ENCODE results near the gene UBN2.

Gene UBN2

DNA sequence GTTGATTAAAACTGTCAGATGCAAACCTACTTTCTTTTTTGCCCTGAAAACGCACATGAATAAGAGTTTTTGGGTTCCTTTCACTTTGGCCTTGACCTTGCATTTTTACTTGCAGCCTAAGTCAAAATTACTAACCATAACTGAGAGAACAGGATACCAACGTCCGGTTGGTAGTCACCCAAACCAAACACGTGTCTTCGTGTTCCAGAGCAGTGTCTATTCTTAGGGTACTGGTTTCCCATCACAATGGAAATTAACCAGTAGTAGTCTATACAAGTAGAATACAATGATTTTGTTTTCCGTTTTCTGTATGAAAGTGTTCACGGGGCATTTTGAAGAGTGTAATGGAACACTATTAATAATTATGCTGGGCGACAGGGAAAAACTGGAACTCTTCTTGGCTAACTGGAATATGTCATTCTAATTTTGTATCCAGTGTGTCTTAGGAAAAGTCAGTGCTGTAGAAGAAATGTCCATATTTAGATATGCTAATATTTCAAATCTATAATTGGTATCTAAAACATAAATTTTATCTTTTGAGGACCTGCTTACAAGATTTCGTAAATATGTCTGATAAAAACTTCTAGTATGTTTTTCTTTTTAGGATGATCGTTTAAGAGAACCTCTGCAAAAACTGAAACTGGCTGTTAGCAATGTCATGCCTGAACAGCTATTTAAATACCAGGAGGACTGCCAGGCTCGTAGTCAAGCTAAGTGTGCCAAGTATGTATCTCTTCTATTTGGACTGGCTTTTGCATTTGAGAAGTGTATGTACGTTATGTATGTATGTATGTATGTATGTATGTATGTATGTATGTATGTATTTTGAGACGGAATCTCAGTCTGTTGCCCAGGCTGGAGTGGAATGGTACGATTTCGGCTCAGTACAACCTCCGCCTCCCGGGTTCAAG lies 40.9 kb downstream of the UBN2 start:
- no peak for TF ChIP-seq CTCF (conservative IDR thresholded peaks at IDR 0.05; ENCODE audit: low read length)
- TF ChIP-seq EZH2phosphoT487 (IDR thresholded peaks at IDR 0.05; ENCODE audit: borderline replicate concordance), result no peak
- no peaks in the 10 kb centered on the region for H3K79me2 ChIP-seq (ENCODE audit: insufficient read depth, low read length)
- peaks cover 77% of the 10 kb centered on the region for H3K36me3 ChIP-seq (ENCODE audit: insufficient read depth, low read length)

GRCh38 chr7:139284252-139284896 lies 53.3 kb downstream of the UBN2 start:
- H3K9me3 ChIP-seq (ENCODE audit: insufficient read depth, low read depth, low read length), result no peaks in the 10 kb centered on the region
- H3K4me1 ChIP-seq (ENCODE audit: insufficient read depth, low read length, poor library complexity, severe bottlenecking), result no peaks in the 10 kb centered on the region
- TF ChIP-seq CTCF (conservative IDR thresholded peaks at IDR 0.05; ENCODE audit: low read length) (no peak), EZH2phosphoT487 (IDR thresholded peaks at IDR 0.05; ENCODE audit: borderline replicate concordance) (no peak)
- H3F3A ChIP-seq (ENCODE audit: low read depth), result no peaks in the 10 kb centered on the region
- no peaks in the 10 kb centered on the region for H3K27me3 ChIP-seq (ENCODE audit: insufficient read depth, low read length, poor library complexity, severe bottlenecking)
- peaks cover 38% of the 10 kb centered on the region; the same call in 1 of the 2 replicates for H3K36me3 ChIP-seq (ENCODE audit: insufficient read depth, low read length)
- no peak overlapping the region for H3K4me2 ChIP-seq (ENCODE audit: low read depth, low read length, poor library complexity, severe bottlenecking)
- no peaks in the 10 kb centered on the region for H4K20me1 ChIP-seq (ENCODE audit: insufficient read depth, low read length, poor library complexity, severe bottlenecking)
- H3K4me3 ChIP-seq (ENCODE audit: low read length, poor library complexity, severe bottlenecking), result no peak overlapping the region
- H3K9ac ChIP-seq (ENCODE audit: low read depth, low read length, poor library complexity, severe bottlenecking), result no peak overlapping the region
- no peak overlapping the region for H2AFZ ChIP-seq (ENCODE audit: low read length)
- no peaks in the 10 kb centered on the region for H3K9me2 ChIP-seq (replicated peaks; ENCODE audit: low read depth, low read length)
- H3K79me2 ChIP-seq (ENCODE audit: insufficient read depth, low read length), result no peaks in the 10 kb centered on the region

More for the DNA sequence above, 40.9 kb downstream of the UBN2 start:
- no peaks in the 10 kb centered on the region for H4K20me1 ChIP-seq (ENCODE audit: insufficient read depth, low read length, poor library complexity, severe bottlenecking)
- H3K4me2 ChIP-seq (ENCODE audit: low read depth, low read length, poor library complexity, severe bottlenecking), result no peak overlapping the region
- no peak overlapping the region for H3K9ac ChIP-seq (ENCODE audit: low read depth, low read length, poor library complexity, severe bottlenecking)
- H3K9me3 ChIP-seq (ENCODE audit: insufficient read depth, low read depth, low read length), result no peaks in the 10 kb centered on the region
- no peak overlapping the region for H2AFZ ChIP-seq (ENCODE audit: low read length)
- no peaks in the 10 kb centered on the region for H3F3A ChIP-seq (ENCODE audit: low read depth)
- no peaks in the 10 kb centered on the region for H3K27me3 ChIP-seq (ENCODE audit: insufficient read depth, low read length, poor library complexity, severe bottlenecking)
- H3K9me2 ChIP-seq (replicated peaks; ENCODE audit: low read depth, low read length), result no peaks in the 10 kb centered on the region
- no peak overlapping the region for H3K4me3 ChIP-seq (ENCODE audit: low read length, poor library complexity, severe bottlenecking)
- H3K4me1 ChIP-seq (ENCODE audit: insufficient read depth, low read length, poor library complexity, severe bottlenecking), result no peaks in the 10 kb centered on the region

DNA sequence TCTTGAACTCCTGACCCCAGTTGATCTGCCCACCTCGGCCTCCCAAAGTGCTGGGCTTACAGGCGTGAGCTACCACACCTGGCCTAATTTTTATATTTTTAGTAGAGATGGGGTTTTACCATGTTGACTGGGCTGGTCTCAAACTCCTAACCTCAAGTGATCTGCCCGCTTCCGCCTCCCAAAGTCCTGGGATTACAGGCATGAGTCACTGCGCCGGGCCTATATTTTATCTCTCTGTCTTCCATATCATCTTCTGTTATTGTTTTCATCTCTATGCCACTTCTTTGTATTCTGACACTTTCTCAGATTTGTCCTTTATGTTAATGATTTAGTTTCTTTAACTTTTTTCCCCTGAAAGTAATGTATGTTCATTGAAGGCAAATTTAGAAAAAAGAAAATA lies 55.1 kb downstream of the UBN2 start:
- TF ChIP-seq CTCF (conservative IDR thresholded peaks at IDR 0.05; ENCODE audit: low read length) (no peak), EZH2phosphoT487 (IDR thresholded peaks at IDR 0.05; ENCODE audit: borderline replicate concordance) (no peak)
- H3K4me2 ChIP-seq (ENCODE audit: low read depth, low read length, poor library complexity, severe bottlenecking), result no peak overlapping the region
- no peaks in the 10 kb centered on the region for H3K9me3 ChIP-seq (ENCODE audit: insufficient read depth, low read depth, low read length)
- H3K36me3 ChIP-seq (ENCODE audit: insufficient read depth, low read length), result peaks cover 32% of the 10 kb centered on the region; the same call in 1 of the 2 replicates
- H2AFZ ChIP-seq (ENCODE audit: low read length), result no peak overlapping the region
- H3K79me2 ChIP-seq (ENCODE audit: insufficient read depth, low read length), result no peaks in the 10 kb centered on the region
- no peaks in the 10 kb centered on the region for H3K27me3 ChIP-seq (ENCODE audit: insufficient read depth, low read length, poor library complexity, severe bottlenecking)
- no peaks in the 10 kb centered on the region for H3K4me1 ChIP-seq (ENCODE audit: insufficient read depth, low read length, poor library complexity, severe bottlenecking)
- H3K9ac ChIP-seq (ENCODE audit: low read depth, low read length, poor library complexity, severe bottlenecking), result no peak overlapping the region
- H3K9me2 ChIP-seq (replicated peaks; ENCODE audit: low read depth, low read length), result no peaks in the 10 kb centered on the region
- no peaks in the 10 kb centered on the region for H3F3A ChIP-seq (ENCODE audit: low read depth)
- no peak overlapping the region for H3K4me3 ChIP-seq (ENCODE audit: low read length, poor library complexity, severe bottlenecking)
- H4K20me1 ChIP-seq (ENCODE audit: insufficient read depth, low read length, poor library complexity, severe bottlenecking), result no peaks in the 10 kb centered on the region
